Activated naive CD8-positive, alpha-beta T cell treated with anti-CD3 and anti-CD28 coated beads, Interleukin-2, amount 50 U/mL, for 24 hours (primary cell): ENCODE results near the gene RNF40.

Experiments
- ATAC-seq: fragments of 150-1000 bp; cut with Tn5 transposase; one replicate; pipeline ENCODE4 v1.10.0; 2021
- DNase-seq: peaks from one replicate; pipeline ENCODE4 v3.0.0; 2021
- H3K27ac Mint-ChIP-seq: one replicate; pipeline ENCODE4 v1.8.0; 2021; ENCODE audit warnings: mild to moderate bottlenecking, mixed read lengths
- H3K27me3 Mint-ChIP-seq: one replicate; pipeline ENCODE4 v1.8.0; 2021; ENCODE audit warnings: mixed read lengths
- H3K36me3 Mint-ChIP-seq: one replicate; pipeline ENCODE4 v1.8.0; 2021; ENCODE audit warnings: low read depth, mixed read lengths
- H3K4me1 Mint-ChIP-seq: one replicate; pipeline ENCODE4 v1.8.0; 2021; ENCODE audit warnings: mixed read lengths
- H3K4me3 Mint-ChIP-seq: one replicate; pipeline ENCODE4 v1.8.0; 2021; ENCODE audit warnings: mild to moderate bottlenecking, moderate library complexity, mixed read lengths
- H3K9me3 Mint-ChIP-seq: one replicate; pipeline ENCODE4 v1.8.0; 2021; ENCODE audit warnings: mixed read lengths

Gene RNF40

GRCh38 chr16:30748634-30749445 is 13.3 kb upstream of the RNF40 start:
- Mint-ChIP-seq H3K36me3 (peaks cover 14% of the 10 kb centered on the region), H3K4me3 (peak overlapping the region; percentile 85), H3K27ac (peak overlapping the region; percentile 76), H3K9me3 (no peaks in the 10 kb centered on the region), H3K27me3 (no peaks in the 10 kb centered on the region), H3K4me1 (peaks cover 22% of the 10 kb centered on the region)
- ATAC-seq (peak; percentile 12), DNase-seq (peak; percentile 38)

- Mint-ChIP-seq H3K36me3 (peaks cover 14% of the 10 kb centered on the region), H3K9me3 (no peaks in the 10 kb centered on the region), H3K27me3 (no peaks in the 10 kb centered on the region), H3K4me1 (peaks cover 22% of the 10 kb centered on the region), H3K4me3 (peak overlapping the region; percentile 85), H3K27ac (peak overlapping the region; percentile 9)
- ATAC-seq = no peak
- no peak for DNase-seq
Measured at GRCh38 chr16:30750201-30750600, 11.9 kb upstream of the RNF40 start.

- no peak for DNase-seq
- peaks cover 14% of the 10 kb centered on the region for H3K36me3 Mint-ChIP-seq
Measured at GRCh38 chr16:30750876-30751465, 11.2 kb upstream of the RNF40 start.

GRCh38 chr16:30753596-30753995 is 8.5 kb upstream of the RNF40 start:
- no peak for ATAC-seq
- peaks cover 14% of the 10 kb centered on the region for H3K36me3 Mint-ChIP-seq
- H3K4me1 Mint-ChIP-seq = peaks cover 11% of the 10 kb centered on the region
- no peak overlapping the region for H3K27ac Mint-ChIP-seq
- H3K9me3 Mint-ChIP-seq = no peaks in the 10 kb centered on the region
- DNase-seq = no peak
- no peak overlapping the region for H3K4me3 Mint-ChIP-seq
- no peaks in the 10 kb centered on the region for H3K27me3 Mint-ChIP-seq

More at GRCh38 chr16:30750876-30751465, 11.2 kb upstream of the RNF40 start:
- Mint-ChIP-seq H3K27ac (no peak overlapping the region), H3K27me3 (no peaks in the 10 kb centered on the region), H3K4me1 (peaks cover 22% of the 10 kb centered on the region), H3K4me3 (no peak overlapping the region), H3K9me3 (no peaks in the 10 kb centered on the region)
- ATAC-seq = no peak

GRCh38 chr16:30755955-30756780 is 6.0 kb upstream of the RNF40 start:
- H3K4me3 Mint-ChIP-seq = no peak overlapping the region
- no peak for DNase-seq
- ATAC-seq = no peak
- H3K27ac Mint-ChIP-seq = no peak overlapping the region
- peaks cover 13% of the 10 kb centered on the region for H3K4me1 Mint-ChIP-seq
- H3K9me3 Mint-ChIP-seq = no peaks in the 10 kb centered on the region
- H3K36me3 Mint-ChIP-seq = peaks cover 14% of the 10 kb centered on the region
- no peaks in the 10 kb centered on the region for H3K27me3 Mint-ChIP-seq

- Mint-ChIP-seq H3K9me3 (no peaks in the 10 kb centered on the region), H3K36me3 (peaks cover 9% of the 10 kb centered on the region), H3K27me3 (no peaks in the 10 kb centered on the region), H3K27ac (no peak overlapping the region), H3K4me1 (peaks cover 14% of the 10 kb centered on the region), H3K4me3 (no peak overlapping the region)
- ATAC-seq (no peak), DNase-seq (no peak)
Measured at GRCh38 chr16:30756781-30757100, 5.4 kb upstream of the RNF40 start.

- Mint-ChIP-seq H3K4me3 (no peak overlapping the region), H3K27ac (no peak overlapping the region), H3K36me3 (peaks cover 9% of the 10 kb centered on the region), H3K4me1 (peaks cover 17% of the 10 kb centered on the region), H3K9me3 (no peaks in the 10 kb centered on the region), H3K27me3 (no peaks in the 10 kb centered on the region)
- DNase-seq (no peak), ATAC-seq (no peak)
Measured at GRCh38 chr16:30757316-30757715, 4.8 kb upstream of the RNF40 start.

GRCh38 chr16:30758988-30759491 is 3.1 kb upstream of the RNF40 start:
- ATAC-seq (no peak), DNase-seq (no peak)
- Mint-ChIP-seq H3K27ac (no peak overlapping the region), H3K4me3 (no peak overlapping the region), H3K27me3 (no peaks in the 10 kb centered on the region), H3K9me3 (no peaks in the 10 kb centered on the region), H3K4me1 (peaks cover 31% of the 10 kb centered on the region), H3K36me3 (peaks cover 19% of the 10 kb centered on the region)

- no peaks in the 10 kb centered on the region for H3K9me3 Mint-ChIP-seq
- peaks cover 31% of the 10 kb centered on the region for H3K4me1 Mint-ChIP-seq
- no peak for ATAC-seq
- no peaks in the 10 kb centered on the region for H3K27me3 Mint-ChIP-seq
- peaks cover 13% of the 10 kb centered on the region for H3K36me3 Mint-ChIP-seq
- H3K4me3 Mint-ChIP-seq = peak overlapping the region; percentile 91
- DNase-seq = no peak
- H3K27ac Mint-ChIP-seq = no peak overlapping the region
Measured at GRCh38 chr16:30760001-30760559, 2.0 kb upstream of the RNF40 start.

- H3K27ac Mint-ChIP-seq = peak overlapping the region; percentile 86
- peaks cover 18% of the 10 kb centered on the region for H3K36me3 Mint-ChIP-seq
- H3K27me3 Mint-ChIP-seq = no peaks in the 10 kb centered on the region
- H3K9me3 Mint-ChIP-seq = no peaks in the 10 kb centered on the region
- peak overlapping the region; percentile 91 for H3K4me3 Mint-ChIP-seq
- ATAC-seq (no peak), DNase-seq (no peak)
- peaks cover 31% of the 10 kb centered on the region for H3K4me1 Mint-ChIP-seq
Measured at GRCh38 chr16:30760577-30761426, 1.3 kb upstream of the RNF40 start.

GRCh38 chr16:30761427-30761927 is 645 bp upstream of the RNF40 start:
- H3K36me3 Mint-ChIP-seq = peaks cover 23% of the 10 kb centered on the region
- H3K9me3 Mint-ChIP-seq = no peaks in the 10 kb centered on the region
- peak overlapping the region; percentile 86 for H3K27ac Mint-ChIP-seq
- H3K4me1 Mint-ChIP-seq = peaks cover 31% of the 10 kb centered on the region
- H3K4me3 Mint-ChIP-seq = peak overlapping the region; percentile 91
- ATAC-seq (peak; percentile 30), DNase-seq (peak; percentile 62)
- H3K27me3 Mint-ChIP-seq = no peaks in the 10 kb centered on the region

GRCh38 chr16:30762991-30763725 is 1.0 kb downstream of the RNF40 start:
- H3K27ac Mint-ChIP-seq = peak overlapping the region; percentile 86
- H3K36me3 Mint-ChIP-seq = peaks cover 36% of the 10 kb centered on the region
- no peaks in the 10 kb centered on the region for H3K9me3 Mint-ChIP-seq
- no peaks in the 10 kb centered on the region for H3K27me3 Mint-ChIP-seq
- DNase-seq (no peak), ATAC-seq (no peak)
- H3K4me3 Mint-ChIP-seq = peak overlapping the region; percentile 91
- H3K4me1 Mint-ChIP-seq = peaks cover 31% of the 10 kb centered on the region

- Mint-ChIP-seq H3K27ac (no peak overlapping the region), H3K4me3 (peak overlapping the region; percentile 58), H3K27me3 (no peaks in the 10 kb centered on the region), H3K9me3 (no peaks in the 10 kb centered on the region), H3K36me3 (peaks cover 44% of the 10 kb centered on the region), H3K4me1 (peaks cover 29% of the 10 kb centered on the region)
- ATAC-seq (no peak), DNase-seq (no peak)
Measured at GRCh38 chr16:30764086-30764485, 2.0 kb downstream of the RNF40 start.
